Common myeloid progenitor, CD34-positive (primary cell): ENCODE measurements around the gene CNNM1.

Experiments
- CTCF ChIA-PET: fragments of 350-600 bp; sonication (Branson Sonifier 250); formaldehyde crosslinking; loops from one replicate; lab custom pipeline; 2021; ENCODE audit warnings: antibody characterized with exemption; lab: Charles Lee
- POLR2A ChIA-PET: fragments of 350-600 bp; sonication (Branson Sonifier 250); formaldehyde crosslinking; loops from one replicate; lab custom pipeline; 2021; ENCODE audit warnings: antibody characterized with exemption; lab: Charles Lee
- DNase-seq, 3 donors: peaks; one replicate each; pipeline versions ENCODE4 v3.0.0 to v3.0.0-alpha.2; 2013
- H3K27ac ChIP-seq, 2 experiments: 1 replicate in 1 of 2; 2 replicates in 1 of 2; pipeline ENCODE4 v1.7.0; 2013; ENCODE audit warnings: inconsistent platforms in 2 of 2, low read length in 2 of 2, mild to moderate bottlenecking in 2 of 2, low read depth in 1 of 2, moderate library complexity in 1 of 2; ENCODE audit not compliant: severe bottlenecking in 2 of 2, insufficient read depth in 1 of 2, poor library complexity in 1 of 2
- H3K27me3 ChIP-seq, 5 experiments: replicated peaks in 2 of 5; 1 replicate in 3 of 5; 2 replicates in 2 of 5; pipeline versions ENCODE4 v1.6.1 to v1.7.0; 2013; ENCODE audit warnings: low read length in 4 of 5, mild to moderate bottlenecking in 2 of 5, moderate library complexity in 2 of 5, inconsistent platforms in 1 of 5; ENCODE audit not compliant: insufficient read depth in 5 of 5, control insufficient read depth in 4 of 5
- H3K36me3 ChIP-seq, 4 experiments: 1 replicate in 2 of 4; 2 replicates in 2 of 4; pipeline versions ENCODE4 v1.6.1 to v1.7.0; 2013; ENCODE audit warnings: low read length in 3 of 4, control low read depth in 1 of 4, mild to moderate bottlenecking in 1 of 4; ENCODE audit not compliant: control insufficient read depth in 4 of 4, insufficient read depth in 4 of 4
- H3K4me1 ChIP-seq, 4 experiments: 1 replicate in 3 of 4; 2 replicates in 1 of 4; pipeline versions ENCODE4 v1.6.1 to v1.7.1; 2013; ENCODE audit warnings: low read length in 3 of 4, mild to moderate bottlenecking in 3 of 4, control low read depth in 1 of 4, inconsistent platforms in 1 of 4, moderate library complexity in 1 of 4; ENCODE audit not compliant: control insufficient read depth in 4 of 4, insufficient read depth in 4 of 4; ENCODE audit errors: control extremely low read depth in 1 of 4
- H3K4me3 ChIP-seq, 7 experiments: 1 replicate in 4 of 7; 2 replicates in 3 of 7; pipeline versions ENCODE4 v1.5.1 to v1.7.0; 2013; ENCODE audit warnings: mild to moderate bottlenecking in 7 of 7, low read length in 6 of 7, moderate library complexity in 6 of 7, inconsistent platforms in 2 of 7, low read depth in 2 of 7, control low read depth in 1 of 7; ENCODE audit not compliant: insufficient read depth in 4 of 7, control insufficient read depth in 1 of 7; ENCODE audit errors: extremely low read depth in 1 of 7
- H3K9me3 ChIP-seq, 5 experiments: 1 replicate in 4 of 5; 2 replicates in 1 of 5; pipeline versions ENCODE4 v1.6.1 to v1.7.1; 2013; ENCODE audit warnings: low read length in 4 of 5, mild to moderate bottlenecking in 2 of 5, inconsistent platforms in 1 of 5, low read depth in 1 of 5, moderate library complexity in 1 of 5; ENCODE audit not compliant: control insufficient read depth in 4 of 5, insufficient read depth in 2 of 5; ENCODE audit errors: control extremely low read depth in 1 of 5
- WGBS: methylation state at CpG from one replicate; pipeline ENCODE4 v1.1.5; 2013; ENCODE audit not compliant: insufficient coverage; 5-methylcytosine and 5-hydroxymethylcytosine counted together

The CNNM1 gene

GRCh38 chr10:99433378-99434020 lies 104.3 kb downstream of the CNNM1 start:
- H3K9me3 ChIP-seq = no peaks in the 10 kb centered on the region
- H3K4me1 ChIP-seq = peaks cover 0 to 29% (median 20%) of the 10 kb centered on the region in 4 experiments
- peak in 2 of 3 donors; percentile 21 to 24 for DNase-seq
- H3K4me3 ChIP-seq = no peak overlapping the region
- WGBS = no CpG with 5 or more reads among the region's 1 CpG
- CTCF ChIA-PET = interaction anchor here (0.9 to 9.3 kb wide), 6 partner anchors 11 to 277 kb away, joined by 3 to 129 read pairs (median 12); no protein-coding TSS in a partner anchor
- H3K36me3 ChIP-seq = peaks cover 0 to 7% (median 3%) of the 10 kb centered on the region in 4 experiments
- H3K27me3 ChIP-seq = no peaks in the 10 kb centered on the region
- no peak overlapping the region for H3K27ac ChIP-seq
- POLR2A ChIA-PET = no interaction called here

- WGBS = 0% methylated on average over 2 of the region's 5 CpGs
- ChIA-PET POLR2A (interaction anchor here (0.6 to 1.1 kb wide), 3 partner anchors 90 to 175 kb away, joined by 3 to 4 read pairs (median 3); no protein-coding TSS in a partner anchor), CTCF (interaction anchor here (0.6 to 9.3 kb wide), 40 partner anchors 9 to 285 kb away, joined by 3 to 129 read pairs (median 5); partner anchors contain the start of gene NKX2-3)
- Histone ChIP-seq H3K4me1 (peaks cover 0 to 17% (median 9%) of the 10 kb centered on the region in 4 experiments), H3K27me3 (no peaks in the 10 kb centered on the region), H3K9me3 (no peaks in the 10 kb centered on the region), H3K27ac (peak overlapping the region in 1 of 2 experiments; percentile 22), H3K36me3 (peaks cover 0 to 7% (median 3%) of the 10 kb centered on the region in 4 experiments), H3K4me3 (peak overlapping the region in 1 of 7 experiments; percentile 46)
- DNase-seq = peak; percentile 67 to 85 (median 79)
Observed at GRCh38 chr10:99435986-99436638, 107.0 kb downstream of the CNNM1 start.

GRCh38 chr10:99438890-99439289 lies 109.7 kb downstream of the CNNM1 start:
- peaks cover 0 to 7% (median 3%) of the 10 kb centered on the region in 4 experiments for H3K36me3 ChIP-seq
- no peaks in the 10 kb centered on the region for H3K9me3 ChIP-seq
- no peaks in the 10 kb centered on the region for H3K27me3 ChIP-seq
- POLR2A ChIA-PET = no interaction called here
- peaks cover 0 to 6% (median 2%) of the 10 kb centered on the region in 4 experiments for H3K4me1 ChIP-seq
- H3K4me3 ChIP-seq = no peak overlapping the region
- no CpG with 5 or more reads among the region's 2 CpGs for WGBS
- H3K27ac ChIP-seq = no peak overlapping the region
- CTCF ChIA-PET = interaction anchor here (1.1 to 1.6 kb wide), 5 partner anchors 9 to 122 kb away, joined by 3 read pairs; no protein-coding TSS in a partner anchor
- no peak for DNase-seq

GRCh38 chr10:99442394-99442793 lies 113.2 kb downstream of the CNNM1 start:
- no peak overlapping the region for H3K27ac ChIP-seq
- WGBS = 100% methylated on average over 4 of the region's 5 CpGs
- no peaks in the 10 kb centered on the region for H3K9me3 ChIP-seq
- CTCF ChIA-PET = interaction anchor here (0.8 to 2.4 kb wide), 5 partner anchors 8 to 170 kb away, joined by 3 to 13 read pairs (median 4); no protein-coding TSS in a partner anchor
- DNase-seq = no peak
- no peaks in the 10 kb centered on the region for H3K27me3 ChIP-seq
- no peak overlapping the region for H3K4me3 ChIP-seq
- peaks cover 0 to 3% (median 0%) of the 10 kb centered on the region in 4 experiments for H3K36me3 ChIP-seq
- no peaks in the 10 kb centered on the region for H3K4me1 ChIP-seq
- POLR2A ChIA-PET = no interaction called here

- CTCF ChIA-PET = interaction anchor here (1.2 to 2.4 kb wide), 6 partner anchors 10 to 169 kb away, joined by 3 to 13 read pairs (median 4); partner anchors contain the start of gene GOT1
- POLR2A ChIA-PET = no interaction called here
- no CpG with 5 or more reads among the region's 3 CpGs for WGBS
Observed at GRCh38 chr10:99443500-99443899, 114.3 kb downstream of the CNNM1 start.

More at GRCh38 chr10:99443500-99443899, 114.3 kb downstream of the CNNM1 start:
- no peak for DNase-seq
- Histone ChIP-seq H3K4me3 (no peak overlapping the region), H3K27me3 (no peaks in the 10 kb centered on the region), H3K36me3 (no peaks in the 10 kb centered on the region), H3K9me3 (no peaks in the 10 kb centered on the region), H3K27ac (no peak overlapping the region), H3K4me1 (no peaks in the 10 kb centered on the region)
